ENCODE measurements around the gene CDV3.

CDV3 gene

DNA sequence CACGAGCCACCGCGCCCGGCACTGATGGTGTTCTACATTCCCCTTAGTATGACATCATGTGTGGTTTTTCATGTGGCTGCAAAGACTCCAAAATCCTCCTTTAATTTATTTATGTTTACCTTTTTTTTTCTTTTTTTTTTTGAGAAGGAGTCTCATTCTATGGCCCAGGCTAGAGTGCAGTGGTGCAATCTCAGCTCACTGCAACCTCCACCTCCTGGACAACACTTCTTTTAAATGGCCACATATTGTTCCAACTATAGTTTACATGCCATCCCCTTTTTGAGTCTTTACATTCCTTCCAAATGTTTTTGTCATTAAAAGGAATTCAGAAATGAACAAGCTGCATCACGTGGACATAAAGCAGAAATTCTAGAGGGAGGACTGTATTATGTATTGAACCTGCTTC lies 10.3 kb upstream of the CDV3 start:
- CTCF ChIA-PET = interaction anchor here (0.9 kb wide), 1 partner anchor 75 kb away, joined by 3 read pairs; no protein-coding TSS in a partner anchor
- H3K36me3 ChIP-seq (ENCODE audit: control insufficient read depth in 2 of 2, insufficient read depth in 1 of 2, low read length in 2 of 2) = no peaks in the 10 kb centered on the region
- no peaks in the 10 kb centered on the region for H3K9me3 ChIP-seq (ENCODE audit: control insufficient read depth, insufficient read depth, low read depth, low read length)
- no peak for TF ChIP-seq EGR2 (tag by site-specific recombination; IDR thresholded peaks at IDR 0.05; ENCODE audit: low read depth)
- TF ChIP-seq ZNF335 (tag by site-specific recombination; conservative IDR thresholded peaks at IDR 0.05) = no peak
- no peak for TF ChIP-seq SP7 (tag by site-specific recombination; IDR thresholded peaks at IDR 0.05)
- TF ChIP-seq ZNF112 (tag by site-specific recombination; IDR thresholded peaks at IDR 0.05) = no peak
- TF ChIP-seq BCL11A (tag by site-specific recombination; IDR thresholded peaks at IDR 0.05; ENCODE audit: low read depth) = no peak
- no peak for TF ChIP-seq ZSCAN30 (tag by site-specific recombination; IDR thresholded peaks at IDR 0.05)
- TF ChIP-seq TCF7L2 (IDR thresholded peaks at IDR 0.05; ENCODE audit: borderline replicate concordance, low read depth, low read length) = no peak
- H3K4me3 ChIP-seq (ENCODE audit: low read depth, low read length) = no peak overlapping the region
- no peaks in the 10 kb centered on the region for H3K4me1 ChIP-seq (ENCODE audit: control insufficient read depth, insufficient read depth, low read length)
- POLR2A ChIA-PET = no interaction called here
- H3K27ac ChIP-seq (ENCODE audit: extremely low read depth, low read depth, low read length) = no peak overlapping the region

DNA sequence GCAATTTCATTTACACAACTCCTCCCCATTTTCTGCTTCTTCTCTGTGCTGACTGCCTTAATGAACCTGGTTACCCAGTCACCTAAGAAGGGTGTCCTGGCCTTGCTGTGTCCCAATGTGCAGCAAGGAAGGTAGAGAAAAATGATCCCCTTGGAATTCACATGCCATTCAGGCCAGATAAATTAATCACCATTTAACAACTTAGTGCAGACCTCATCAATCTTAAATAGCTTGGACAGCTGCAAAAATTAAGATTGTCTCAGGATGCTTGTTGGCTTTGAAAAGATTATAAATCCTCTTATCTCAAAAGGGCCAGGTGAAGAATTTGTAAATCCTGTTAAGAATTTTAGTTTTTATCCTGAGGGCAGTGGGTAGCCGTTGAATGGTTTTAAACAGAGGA lies 9.7 kb upstream of the CDV3 start:
- Histone ChIP-seq H3K4me3 (ENCODE audit: low read depth, low read length) (no peak overlapping the region), H3K4me1 (ENCODE audit: control insufficient read depth, insufficient read depth, low read length) (no peaks in the 10 kb centered on the region), H3K9me3 (ENCODE audit: control insufficient read depth, insufficient read depth, low read depth, low read length) (no peaks in the 10 kb centered on the region), H3K27ac (ENCODE audit: extremely low read depth, low read depth, low read length) (no peak overlapping the region), H3K36me3 (ENCODE audit: control insufficient read depth in 2 of 2, insufficient read depth in 1 of 2, low read length in 2 of 2) (no peaks in the 10 kb centered on the region)
- no peak for TF ChIP-seq ZNF555 (tag by site-specific recombination; conservative IDR thresholded peaks at IDR 0.05)
- TF ChIP-seq ZNF623 (tag by site-specific recombination; IDR thresholded peaks at IDR 0.05) = no peak
- TF ChIP-seq FEZF1 (tag by site-specific recombination; IDR thresholded peaks at IDR 0.05) = no peak
- TF ChIP-seq, protein P1, sequence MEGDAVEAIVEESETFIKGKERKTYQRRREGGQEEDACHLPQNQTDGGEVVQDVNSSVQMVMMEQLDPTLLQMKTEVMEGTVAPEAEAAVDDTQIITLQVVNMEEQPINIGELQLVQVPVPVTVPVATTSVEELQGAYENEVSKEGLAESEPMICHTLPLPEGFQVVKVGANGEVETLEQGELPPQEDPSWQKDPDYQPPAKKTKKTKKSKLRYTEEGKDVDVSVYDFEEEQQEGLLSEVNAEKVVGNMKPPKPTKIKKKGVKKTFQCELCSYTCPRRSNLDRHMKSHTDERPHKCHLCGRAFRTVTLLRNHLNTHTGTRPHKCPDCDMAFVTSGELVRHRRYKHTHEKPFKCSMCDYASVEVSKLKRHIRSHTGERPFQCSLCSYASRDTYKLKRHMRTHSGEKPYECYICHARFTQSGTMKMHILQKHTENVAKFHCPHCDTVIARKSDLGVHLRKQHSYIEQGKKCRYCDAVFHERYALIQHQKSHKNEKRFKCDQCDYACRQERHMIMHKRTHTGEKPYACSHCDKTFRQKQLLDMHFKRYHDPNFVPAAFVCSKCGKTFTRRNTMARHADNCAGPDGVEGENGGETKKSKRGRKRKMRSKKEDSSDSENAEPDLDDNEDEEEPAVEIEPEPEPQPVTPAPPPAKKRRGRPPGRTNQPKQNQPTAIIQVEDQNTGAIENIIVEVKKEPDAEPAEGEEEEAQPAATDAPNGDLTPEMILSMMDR (tag by site-specific recombination; IDR thresholded peaks at IDR 0.05) = no peak
- TF ChIP-seq SP7 (tag by site-specific recombination; IDR thresholded peaks at IDR 0.05) = no peak
- TF ChIP-seq ZNF677 (tag by site-specific recombination; IDR thresholded peaks at IDR 0.05) = no peak
- no peak for TF ChIP-seq ZBTB7A (tag by site-specific recombination; IDR thresholded peaks at IDR 0.05; ENCODE audit: low read depth)
- TF ChIP-seq, protein P2, sequence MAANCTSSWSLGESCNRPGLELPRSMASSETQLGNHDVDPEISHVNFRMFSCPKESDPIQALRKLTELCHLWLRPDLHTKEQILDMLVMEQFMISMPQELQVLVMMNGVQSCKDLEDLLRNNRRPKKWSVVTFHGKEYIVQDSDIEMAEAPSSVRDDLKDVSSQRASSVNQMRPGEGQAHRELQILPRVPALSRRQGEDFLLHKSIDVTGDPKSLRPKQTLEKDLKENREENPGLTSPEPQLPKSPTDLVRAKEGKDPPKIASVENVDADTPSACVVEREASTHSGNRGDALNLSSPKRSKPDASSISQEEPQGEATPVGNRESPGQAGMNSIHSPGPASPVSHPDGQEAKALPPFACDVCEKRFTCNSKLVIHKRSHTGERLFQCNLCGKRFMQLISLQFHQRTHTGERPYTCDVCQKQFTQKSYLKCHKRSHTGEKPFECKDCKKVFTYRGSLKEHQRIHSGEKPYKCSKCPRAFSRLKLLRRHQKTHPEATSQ (tag by site-specific recombination; IDR thresholded peaks at IDR 0.05) = no peak
- TF ChIP-seq, protein P3, sequence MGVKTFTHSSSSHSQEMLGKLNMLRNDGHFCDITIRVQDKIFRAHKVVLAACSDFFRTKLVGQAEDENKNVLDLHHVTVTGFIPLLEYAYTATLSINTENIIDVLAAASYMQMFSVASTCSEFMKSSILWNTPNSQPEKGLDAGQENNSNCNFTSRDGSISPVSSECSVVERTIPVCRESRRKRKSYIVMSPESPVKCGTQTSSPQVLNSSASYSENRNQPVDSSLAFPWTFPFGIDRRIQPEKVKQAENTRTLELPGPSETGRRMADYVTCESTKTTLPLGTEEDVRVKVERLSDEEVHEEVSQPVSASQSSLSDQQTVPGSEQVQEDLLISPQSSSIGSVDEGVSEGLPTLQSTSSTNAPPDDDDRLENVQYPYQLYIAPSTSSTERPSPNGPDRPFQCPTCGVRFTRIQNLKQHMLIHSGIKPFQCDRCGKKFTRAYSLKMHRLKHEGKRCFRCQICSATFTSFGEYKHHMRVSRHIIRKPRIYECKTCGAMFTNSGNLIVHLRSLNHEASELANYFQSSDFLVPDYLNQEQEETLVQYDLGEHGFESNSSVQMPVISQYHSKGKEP (tag by site-specific recombination; IDR thresholded peaks at IDR 0.05) = no peak
- POLR2A ChIA-PET = no interaction called here
- CTCF ChIA-PET = interaction anchor here (0.9 kb wide), 1 partner anchor 75 kb away, joined by 3 read pairs; no protein-coding TSS in a partner anchor

DNA sequence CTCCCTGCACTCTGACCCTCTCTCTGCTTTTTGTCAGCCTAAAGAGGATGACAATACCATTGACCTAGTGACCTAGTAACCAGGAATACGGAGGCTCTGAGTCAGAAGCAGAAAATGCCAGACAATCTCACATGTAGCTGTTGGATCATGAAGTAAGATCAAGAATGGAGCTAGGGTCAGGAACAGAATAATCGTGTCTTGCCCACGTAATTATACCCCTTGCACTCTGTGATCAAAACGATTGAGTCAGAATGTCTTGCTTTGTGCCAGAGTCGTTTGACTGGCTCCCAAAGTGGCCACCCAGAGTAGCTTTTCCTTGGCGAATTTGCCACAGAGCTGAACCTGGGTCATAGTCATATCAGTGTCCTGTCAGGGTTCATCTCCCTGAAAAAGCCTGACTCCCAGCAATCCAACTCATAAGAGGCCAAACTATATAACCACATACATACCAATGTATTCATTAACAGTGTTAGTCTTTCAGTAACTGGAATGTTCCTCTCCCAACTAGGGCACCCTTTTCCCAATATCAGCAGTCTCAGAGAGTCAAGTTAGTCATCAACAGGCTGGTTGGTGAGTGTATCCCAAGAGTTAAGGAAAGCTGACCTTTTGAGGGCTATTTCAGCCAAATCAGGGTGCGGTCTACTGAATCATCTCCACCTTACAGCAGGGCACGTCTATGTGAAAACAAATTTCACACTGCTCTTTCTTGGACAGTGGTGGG lies 5.0 kb upstream of the CDV3 start:
- no peaks in the 10 kb centered on the region for H3K9me3 ChIP-seq (ENCODE audit: control insufficient read depth, insufficient read depth, low read depth, low read length)
- no peaks in the 10 kb centered on the region for H3K4me1 ChIP-seq (ENCODE audit: control insufficient read depth, insufficient read depth, low read length)
- no peaks in the 10 kb centered on the region for H3K36me3 ChIP-seq (ENCODE audit: control insufficient read depth in 2 of 2, insufficient read depth in 1 of 2, low read length in 2 of 2)
- ChIA-PET CTCF (interaction anchor here (0.7 to 2.4 kb wide), 2 partner anchors 10 to 16 kb away, joined by 3 to 8 read pairs; no protein-coding TSS in a partner anchor), POLR2A (interaction anchor here (0.7 kb wide), 1 partner anchor 10 kb away, joined by 3 read pairs; no protein-coding TSS in a partner anchor)
- no peak overlapping the region for H3K27ac ChIP-seq (ENCODE audit: extremely low read depth, low read depth, low read length)
- H3K4me3 ChIP-seq (ENCODE audit: low read depth, low read length) = no peak overlapping the region
- TF ChIP-seq, protein P4, sequence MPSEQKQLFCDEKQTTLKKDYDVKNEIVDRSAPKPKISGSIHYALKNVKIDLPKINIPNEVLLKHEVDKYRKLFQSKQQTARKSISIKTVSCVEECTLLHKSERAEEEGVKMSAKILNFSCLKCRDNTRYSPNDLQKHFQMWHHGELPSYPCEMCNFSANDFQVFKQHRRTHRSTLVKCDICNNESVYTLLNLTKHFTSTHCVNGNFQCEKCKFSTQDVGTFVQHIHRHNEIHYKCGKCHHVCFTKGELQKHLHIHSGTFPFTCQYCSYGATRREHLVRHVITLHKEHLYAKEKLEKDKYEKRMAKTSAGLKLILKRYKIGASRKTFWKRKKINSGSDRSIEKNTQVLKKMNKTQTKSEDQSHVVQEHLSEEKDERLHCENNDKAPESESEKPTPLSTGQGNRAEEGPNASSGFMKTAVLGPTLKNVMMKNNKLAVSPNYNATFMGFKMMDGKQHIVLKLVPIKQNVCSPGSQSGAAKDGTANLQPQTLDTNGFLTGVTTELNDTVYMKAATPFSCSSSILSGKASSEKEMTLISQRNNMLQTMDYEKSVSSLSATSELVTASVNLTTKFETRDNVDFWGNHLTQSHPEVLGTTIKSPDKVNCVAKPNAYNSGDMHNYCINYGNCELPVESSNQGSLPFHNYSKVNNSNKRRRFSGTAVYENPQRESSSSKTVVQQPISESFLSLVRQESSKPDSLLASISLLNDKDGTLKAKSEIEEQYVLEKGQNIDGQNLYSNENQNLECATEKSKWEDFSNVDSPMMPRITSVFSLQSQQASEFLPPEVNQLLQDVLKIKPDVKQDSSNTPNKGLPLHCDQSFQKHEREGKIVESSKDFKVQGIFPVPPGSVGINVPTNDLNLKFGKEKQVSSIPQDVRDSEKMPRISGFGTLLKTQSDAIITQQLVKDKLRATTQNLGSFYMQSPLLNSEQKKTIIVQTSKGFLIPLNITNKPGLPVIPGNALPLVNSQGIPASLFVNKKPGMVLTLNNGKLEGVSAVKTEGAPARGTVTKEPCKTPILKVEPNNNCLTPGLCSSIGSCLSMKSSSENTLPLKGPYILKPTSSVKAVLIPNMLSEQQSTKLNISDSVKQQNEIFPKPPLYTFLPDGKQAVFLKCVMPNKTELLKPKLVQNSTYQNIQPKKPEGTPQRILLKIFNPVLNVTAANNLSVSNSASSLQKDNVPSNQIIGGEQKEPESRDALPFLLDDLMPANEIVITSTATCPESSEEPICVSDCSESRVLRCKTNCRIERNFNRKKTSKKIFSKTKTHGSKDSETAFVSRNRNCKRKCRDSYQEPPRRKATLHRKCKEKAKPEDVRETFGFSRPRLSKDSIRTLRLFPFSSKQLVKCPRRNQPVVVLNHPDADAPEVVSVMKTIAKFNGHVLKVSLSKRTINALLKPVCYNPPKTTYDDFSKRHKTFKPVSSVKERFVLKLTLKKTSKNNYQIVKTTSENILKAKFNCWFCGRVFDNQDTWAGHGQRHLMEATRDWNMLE (tag by site-specific recombination; conservative IDR thresholded peaks at IDR 0.05; ENCODE audit: low read depth) = no peak
- TF ChIP-seq ZNF48 (tag by site-specific recombination; IDR thresholded peaks at IDR 0.05) = no peak
- TF ChIP-seq, protein P5, sequence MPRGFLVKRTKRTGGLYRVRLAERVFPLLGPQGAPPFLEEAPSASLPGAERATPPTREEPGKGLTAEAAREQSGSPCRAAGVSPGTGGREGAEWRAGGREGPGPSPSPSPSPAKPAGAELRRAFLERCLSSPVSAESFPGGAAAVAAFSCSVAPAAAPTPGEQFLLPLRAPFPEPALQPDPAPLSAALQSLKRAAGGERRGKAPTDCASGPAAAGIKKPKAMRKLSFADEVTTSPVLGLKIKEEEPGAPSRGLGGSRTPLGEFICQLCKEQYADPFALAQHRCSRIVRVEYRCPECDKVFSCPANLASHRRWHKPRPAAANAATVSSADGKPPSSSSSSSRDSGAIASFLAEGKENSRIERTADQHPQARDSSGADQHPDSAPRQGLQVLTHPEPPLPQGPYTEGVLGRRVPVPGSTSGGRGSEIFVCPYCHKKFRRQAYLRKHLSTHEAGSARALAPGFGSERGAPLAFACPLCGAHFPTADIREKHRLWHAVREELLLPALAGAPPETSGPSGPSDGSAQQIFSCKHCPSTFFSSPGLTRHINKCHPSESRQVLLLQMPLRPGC (tag by site-specific recombination; IDR thresholded peaks at IDR 0.05) = no peak

Data from HEK293 (cell line).